ENCODE results near the gene MRPL48.
"Not testable (repeated sequence)": the region's sequence is repeated elsewhere in the genome, so short reads cannot be mapped to it uniquely, and the experiment has no call there.

MRPL48 gene

GRCh38 chr11:73781303-73781702 is 6.4 kb upstream of the MRPL48 start:
- DNase-seq: no peak

GRCh38 chr11:73783483-73784020 is 4.1 kb upstream of the MRPL48 start:
- DNase-seq: no peak

- DNase-seq: no peak
Measured at GRCh38 chr11:73784080-73784634, 3.5 kb upstream of the MRPL48 start.

GRCh38 chr11:73784734-73785133 is 2.9 kb upstream of the MRPL48 start:
- no peak for DNase-seq

GRCh38 chr11:73785467-73785866 is 2.2 kb upstream of the MRPL48 start:
- not testable (repeated sequence) for DNase-seq

- DNase-seq: no peak
Measured at GRCh38 chr11:73787051-73787642, 527 bp upstream of the MRPL48 start.

- DNase-seq: no peak
Measured at GRCh38 chr11:73789279-73789670, 1.6 kb downstream of the MRPL48 start.

- no peak for DNase-seq
Measured at GRCh38 chr11:73792584-73792983, 4.9 kb downstream of the MRPL48 start.

GRCh38 chr11:73795925-73796632 is 8.4 kb downstream of the MRPL48 start:
- no peak for DNase-seq

GRCh38 chr11:73797457-73797856 is 9.8 kb downstream of the MRPL48 start:
- DNase-seq: no peak

- no peak for DNase-seq
Measured at GRCh38 chr11:73800276-73800806, 12.7 kb downstream of the MRPL48 start.

- no peak for DNase-seq
Measured at GRCh38 chr11:73801136-73801535, 13.5 kb downstream of the MRPL48 start.

- no peak for DNase-seq
Measured at GRCh38 chr11:73804712-73805111, 17.0 kb downstream of the MRPL48 start.

- DNase-seq: no peak
Measured at GRCh38 chr11:73808052-73808451, 20.4 kb downstream of the MRPL48 start.

- no peak for DNase-seq
Measured at GRCh38 chr11:73810637-73811036, 23.0 kb downstream of the MRPL48 start.

- DNase-seq: no peak
Measured at GRCh38 chr11:73812234-73812633, 24.6 kb downstream of the MRPL48 start.

GRCh38 chr11:73814812-73815211 is 27.1 kb downstream of the MRPL48 start:
- no peak for DNase-seq

- no peak for DNase-seq
Measured at GRCh38 chr11:73818846-73819245, 31.2 kb downstream of the MRPL48 start.

GRCh38 chr11:73830261-73830660 is 42.6 kb downstream of the MRPL48 start:
- no peak for DNase-seq

- DNase-seq: no peak
Measured at GRCh38 chr11:73833067-73833466, 45.4 kb downstream of the MRPL48 start.

- DNase-seq: no peak
Measured at GRCh38 chr11:73838443-73839122, 50.9 kb downstream of the MRPL48 start.

- no peak for DNase-seq
Measured at GRCh38 chr11:73839123-73839457, 51.4 kb downstream of the MRPL48 start.

- DNase-seq: no peak
Measured at GRCh38 chr11:73851046-73851764, 63.5 kb downstream of the MRPL48 start.
